GM19043 (cell line): ENCODE data around the gene RBM38.
A peak's percentile ranks its signal among the peaks of the same experiment; 100 is the strongest.
"Not testable (repeated sequence)": the region's sequence is repeated elsewhere in the genome, so short reads cannot be mapped to it uniquely, and the experiment has no call there.

ENCODE experiments used
- ATAC-seq: cut with Tn5 transposase; IDR thresholded peaks from one replicate; pipeline ENCODE4 v1.9.1; 2021; ENCODE audit warnings: low read depth; ENCODE audit not compliant: unreplicated experiment

RBM38 gene

GRCh38 chr20:57416296-57417022 is 25.3 kb downstream of the RBM38 start:
- no peak for ATAC-seq

GRCh38 chr20:57417051-57417689 is 26.0 kb downstream of the RBM38 start:
- ATAC-seq = no peak

DNA sequence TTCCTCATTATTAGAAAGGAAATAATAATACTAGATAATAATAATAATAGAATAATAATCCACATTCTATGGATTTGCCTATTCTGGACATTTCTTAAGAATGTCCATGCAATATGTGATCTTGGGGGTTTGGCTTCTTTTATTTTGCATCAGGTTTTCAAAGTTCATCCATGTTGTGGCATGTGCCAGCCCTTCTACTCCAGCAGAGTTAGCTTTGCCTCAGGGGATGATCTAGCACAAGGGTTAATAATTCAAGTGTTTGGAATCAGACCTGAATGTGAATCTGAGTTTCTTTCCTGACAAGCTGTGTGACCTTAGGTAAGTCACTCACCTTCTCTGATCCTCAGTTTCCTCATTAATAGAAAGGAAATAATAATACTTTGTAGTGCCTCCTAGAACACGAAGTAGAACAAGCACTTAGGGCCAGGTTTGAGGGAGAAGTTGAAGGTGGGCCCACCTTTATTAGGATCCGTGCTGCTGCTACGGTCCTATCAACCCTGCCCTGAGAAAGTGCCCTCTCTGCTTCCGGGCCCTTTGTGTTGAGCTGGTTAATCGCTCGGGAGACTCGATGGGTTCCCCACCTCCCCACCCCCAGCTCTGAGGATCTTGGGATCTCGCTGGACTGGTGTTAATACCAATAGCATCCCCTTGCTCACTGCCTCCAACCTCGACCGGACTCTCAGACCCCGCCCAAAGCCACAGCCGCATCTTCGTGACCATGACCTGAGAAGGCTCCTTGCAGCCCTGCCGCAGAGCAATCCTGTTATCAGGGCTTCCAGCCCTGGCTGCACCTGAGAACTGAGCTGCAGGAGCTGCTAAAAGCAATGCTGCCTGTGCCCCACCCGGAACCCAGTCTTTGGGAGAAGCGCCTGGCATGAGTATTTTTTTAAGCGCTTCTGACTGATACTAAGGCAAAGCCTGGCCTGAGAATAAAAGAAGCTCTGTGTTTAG is 26.9 kb downstream of the RBM38 start:
- ATAC-seq = no peak

DNA sequence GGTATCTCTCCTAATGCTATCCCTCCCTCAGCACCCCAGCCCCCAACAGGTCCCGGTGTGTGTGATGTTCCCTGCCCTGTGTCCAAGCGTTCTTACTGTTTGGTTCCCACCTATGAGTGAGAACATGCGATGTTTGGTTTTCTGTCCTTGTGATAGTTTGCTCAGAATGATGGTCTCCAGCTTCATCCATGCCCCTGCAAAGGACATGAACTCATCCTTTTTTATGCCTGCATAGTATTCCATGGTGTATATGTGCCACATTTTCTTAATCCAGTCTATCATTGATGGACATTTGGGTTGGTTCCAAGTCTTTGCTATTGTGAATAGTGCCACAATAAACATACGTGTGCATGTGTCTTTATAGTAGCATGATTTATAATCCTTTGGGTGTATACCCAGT is 28.3 kb downstream of the RBM38 start:
- ATAC-seq = not testable (repeated sequence)

GRCh38 chr20:57420571-57421252 is 29.5 kb downstream of the RBM38 start:
- ATAC-seq = no peak

- no peak for ATAC-seq
Measured at GRCh38 chr20:57421253-57422220, 30.3 kb downstream of the RBM38 start.

- no peak for ATAC-seq
Measured at GRCh38 chr20:57422254-57422653, 31.1 kb downstream of the RBM38 start.

DNA sequence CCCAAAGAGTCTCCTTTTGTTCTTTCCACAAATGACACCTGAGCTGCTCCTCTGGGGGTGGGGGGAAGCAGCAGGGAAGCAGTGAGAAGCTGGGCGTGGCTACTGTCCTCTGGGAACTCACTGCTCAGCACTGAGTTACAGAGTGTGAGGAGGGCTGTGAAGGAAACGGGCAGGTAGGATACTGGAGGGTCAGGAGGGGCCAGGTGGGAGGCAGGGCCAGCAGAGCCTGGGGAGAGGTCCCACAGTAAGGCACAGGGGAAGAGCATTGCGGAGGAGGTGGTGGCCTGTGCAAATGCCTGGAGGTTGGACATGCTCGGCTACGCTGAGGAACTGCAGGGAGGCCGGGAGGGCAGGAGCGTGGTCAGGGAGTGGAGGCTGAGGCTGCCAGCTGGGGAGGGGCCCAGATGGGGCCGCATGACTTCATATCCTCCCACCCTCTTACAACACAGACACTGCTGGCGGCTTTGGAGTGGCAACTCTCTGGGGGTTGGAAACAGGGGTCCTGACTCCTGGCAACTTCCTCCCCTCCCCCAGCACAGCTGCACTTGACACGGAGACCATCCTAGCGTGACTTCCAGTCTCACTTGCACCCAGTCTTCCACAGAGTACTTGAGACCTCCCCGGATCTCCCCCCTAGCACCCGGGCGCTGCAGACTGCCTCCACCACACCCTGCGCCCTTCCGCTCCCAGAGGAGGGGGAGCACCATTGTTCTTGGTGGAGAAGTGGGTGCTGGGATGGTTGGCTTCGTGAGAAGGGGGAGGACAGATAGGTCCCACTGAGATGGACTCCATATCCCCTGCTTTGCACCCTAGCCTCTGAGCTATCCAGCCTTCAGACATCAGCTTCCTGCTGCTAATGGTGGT is 34.2 kb downstream of the RBM38 start:
- peak; percentile 40 for ATAC-seq

- ATAC-seq = no peak
Measured at GRCh38 chr20:57426271-57426689, 35.1 kb downstream of the RBM38 start.

DNA sequence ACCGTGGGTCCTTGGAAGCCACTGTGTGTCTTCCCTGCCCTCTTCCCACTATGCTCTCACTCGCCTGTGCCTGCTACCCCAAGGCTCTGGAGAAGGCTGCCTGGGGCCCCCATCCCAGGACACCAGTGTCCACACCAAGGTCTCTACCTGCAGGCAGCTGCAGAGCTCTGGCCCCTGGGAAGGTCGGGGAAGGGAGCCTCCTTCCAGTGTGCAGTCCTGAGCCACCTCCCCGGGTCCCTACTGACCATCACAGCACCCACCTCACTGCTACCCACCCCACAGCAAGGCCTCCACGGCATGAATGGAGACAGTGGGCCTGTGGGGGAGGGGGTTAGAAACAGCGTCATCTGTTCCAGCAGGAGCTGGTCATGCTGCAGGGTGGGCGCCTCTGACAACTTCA is 35.6 kb downstream of the RBM38 start:
- ATAC-seq = no peak

DNA sequence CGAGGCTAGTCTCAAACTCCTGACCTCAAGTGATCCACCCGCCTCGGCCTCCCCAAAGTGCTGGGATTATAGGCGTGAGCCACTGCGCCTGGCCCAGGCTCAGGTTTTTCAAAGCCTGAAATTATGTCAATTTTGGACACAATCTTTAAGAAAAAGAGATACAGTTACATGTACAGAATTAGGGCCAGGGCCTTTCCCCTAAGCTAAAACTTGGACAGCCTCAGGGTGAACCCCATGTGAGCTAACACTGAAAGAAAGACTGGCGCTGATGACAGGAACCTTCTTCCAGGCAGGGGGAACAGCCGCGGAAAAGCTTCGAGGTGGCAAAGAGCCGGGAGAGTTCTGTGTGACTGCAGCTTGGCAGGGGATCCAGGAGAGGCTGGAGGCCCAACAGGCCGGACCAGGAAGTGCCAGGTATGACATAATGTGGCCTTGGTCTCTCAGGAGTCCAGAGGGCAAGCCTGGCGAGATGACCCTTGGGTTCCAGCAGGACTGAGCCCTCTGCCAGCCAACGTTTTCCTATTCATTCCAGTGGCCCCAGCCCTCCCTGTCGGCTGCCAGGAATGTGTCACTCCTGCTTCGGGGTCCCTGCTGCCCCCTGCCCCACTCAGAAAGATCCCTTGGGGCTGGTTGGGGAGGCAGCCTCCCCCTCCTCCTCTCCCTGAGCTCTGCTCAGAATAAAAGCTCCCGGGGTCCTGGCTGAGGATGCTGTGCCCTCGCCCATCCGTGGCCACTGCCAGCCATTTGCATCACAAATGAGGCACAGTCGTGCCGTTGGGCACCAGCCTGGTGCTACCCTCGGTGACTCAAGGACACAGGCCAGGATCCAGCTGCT is 37.3 kb downstream of the RBM38 start:
- ATAC-seq = no peak

GRCh38 chr20:57429159-57429496 is 37.9 kb downstream of the RBM38 start:
- ATAC-seq = no peak

- no peak for ATAC-seq
Measured at GRCh38 chr20:57429580-57430200, 38.5 kb downstream of the RBM38 start.

- ATAC-seq = not testable (repeated sequence)
Measured at GRCh38 chr20:57430201-57430596, 39.0 kb downstream of the RBM38 start.

- ATAC-seq = no peak
Measured at GRCh38 chr20:57431539-57431835, 40.3 kb downstream of the RBM38 start.

GRCh38 chr20:57432480-57432861 is 41.3 kb downstream of the RBM38 start:
- ATAC-seq = no peak

DNA sequence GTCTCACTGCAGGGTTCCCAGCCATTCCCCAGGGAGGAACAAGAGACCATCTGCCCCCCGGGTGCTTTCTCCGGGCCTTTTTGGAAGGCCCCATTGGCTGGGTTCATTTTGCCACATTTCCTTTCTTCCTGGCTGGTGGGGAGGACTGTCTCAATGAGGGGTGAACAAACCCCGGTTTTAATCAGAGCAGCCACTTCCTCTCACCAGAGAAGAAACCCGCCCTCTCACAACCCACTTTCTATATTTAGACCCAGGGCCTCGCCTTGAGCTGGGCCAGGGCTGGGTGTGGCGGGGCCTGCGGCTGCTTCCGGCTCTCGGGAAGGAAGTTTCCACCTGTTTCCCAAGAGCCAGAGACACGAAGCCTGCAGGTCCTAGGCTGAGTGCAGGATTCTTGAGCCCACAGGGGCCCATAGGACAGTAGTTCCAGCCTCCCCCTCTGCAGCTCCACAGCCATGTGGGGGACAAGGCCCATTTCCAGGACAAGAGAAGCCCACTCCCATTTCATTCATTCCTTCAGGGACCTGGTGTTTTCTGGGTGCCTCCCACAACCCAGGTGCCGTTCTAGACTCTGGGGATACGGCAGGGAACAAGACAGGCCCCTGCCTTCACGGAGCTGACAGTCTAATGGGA is 41.8 kb downstream of the RBM38 start:
- peak; percentile 81 for ATAC-seq
